SK-N-SH (cell line): ENCODE data around the gene PCSK2. TPM values are rescaled to one million over a fixed set of nuclear protein-coding genes. Genes with fewer than 3 reads are reported as not detected.

ENCODE experiments used
- CTCF ChIA-PET: fragments of 300-600, 350-600 bp; formaldehyde crosslinking; extraction: SDS; loops from one replicate; lab custom pipeline; 2021; lab: Yijun Ruan, JAX
- POLR2A ChIA-PET: fragments of 350-600 bp; sonication (Branson Sonifier 250); formaldehyde crosslinking; extraction: SDS; loops from one replicate; lab custom pipeline; 2020; ENCODE audit warnings: antibody characterized with exemption, inconsistent platforms; lab: Yijun Ruan, JAX
- DNase-seq: peaks from one replicate; pipeline ENCODE4 v3.0.0; 2012
- H2AFZ ChIP-seq: fragments of 200-600 bp; sonication (generic); 2 replicates; pipeline ENCODE4 v1.8.1; 2016; ENCODE audit warnings: antibody characterized with exemption, mild to moderate bottlenecking, low read depth
- H3F3A ChIP-seq: fragments of 200-600 bp; sonication (generic); replicated peaks from 2 replicates; pipeline ENCODE3; 2016; ENCODE audit warnings: antibody characterized with exemption, mild to moderate bottlenecking; ENCODE audit not compliant: insufficient read depth
- H3K27ac ChIP-seq, 2 experiments: fragments of 200-500 bp in 1 of 2; fragments of 200-600 bp in 1 of 2; sonication (Bioruptor generic) in 1 of 2; sonication (generic), shearing (Covaris generic) in 1 of 2; 2 replicates each; pipeline versions ENCODE4 v1.5.1 to v1.6.1; 2014 to 2016; ENCODE audit warnings: low read depth in 2 of 2, inconsistent platforms in 1 of 2, low read length in 1 of 2, mild to moderate bottlenecking in 1 of 2, mixed read lengths in 1 of 2
- H3K27me3 ChIP-seq: fragments of 200-600 bp; sonication (generic), shearing (Covaris generic); 2 replicates; pipeline ENCODE4 v1.6.1; 2016; ENCODE audit warnings: mixed run types; ENCODE audit not compliant: insufficient read depth
- H3K36me3 ChIP-seq, 2 experiments: fragments of 200-500 bp in 1 of 2; fragments of 200-600 bp in 1 of 2; sonication (Bioruptor generic) in 1 of 2; sonication (generic) in 1 of 2; replicated peaks in 1 of 2; 2 replicates each; pipeline versions ENCODE3 to v1.5.1; 2014 to 2016; ENCODE audit warnings: low read length in 1 of 2, mild to moderate bottlenecking in 1 of 2; ENCODE audit not compliant: insufficient read depth in 2 of 2, control insufficient read depth in 1 of 2
- H3K4me1 ChIP-seq, 2 experiments: fragments of 200-500 bp in 1 of 2; fragments of 200-600 bp in 1 of 2; sonication (Bioruptor generic) in 1 of 2; sonication (generic), shearing (Covaris generic) in 1 of 2; 2 replicates each; pipeline versions ENCODE4 v1.5.1 to v1.6.1; 2014 to 2016; ENCODE audit warnings: low read depth in 1 of 2, low read length in 1 of 2, mixed run types in 1 of 2; ENCODE audit not compliant: insufficient read depth in 2 of 2, control insufficient read depth in 1 of 2
- H3K4me2 ChIP-seq: fragments of 200-600 bp; sonication (generic), shearing (Covaris generic); 2 replicates; pipeline ENCODE4 v1.6.1; 2017; ENCODE audit warnings: mixed run types
- H3K4me3 ChIP-seq, 2 experiments: fragments of 200-500 bp in 1 of 2; fragments of 200-600 bp in 1 of 2; sonication (Bioruptor generic) in 1 of 2; sonication (generic), shearing (Covaris generic) in 1 of 2; 2 replicates each; pipeline versions ENCODE4 v1.5.1 to v1.8.1; 2014 to 2016; ENCODE audit warnings: low read depth in 2 of 2, inconsistent platforms in 1 of 2, low read length in 1 of 2, mild to moderate bottlenecking in 1 of 2, mixed read lengths in 1 of 2, moderate library complexity in 1 of 2
- H3K79me2 ChIP-seq: fragments of 200-600 bp; sonication (generic); 2 replicates; pipeline ENCODE4 v1.8.1; 2017; ENCODE audit warnings: mild to moderate bottlenecking; ENCODE audit not compliant: insufficient read depth
- H3K9ac ChIP-seq: fragments of 200-600 bp; sonication (generic); 2 replicates; pipeline ENCODE4 v1.6.1; 2017; ENCODE audit warnings: mixed run types
- H3K9me2 ChIP-seq: fragments of 200-600 bp; sonication (generic); 2 replicates; pipeline ENCODE4 v1.6.1; 2017; ENCODE audit warnings: mixed run types
- H3K9me3 ChIP-seq: fragments of 200-600 bp; sonication (generic); 2 replicates; pipeline ENCODE4 v1.6.1; 2017; ENCODE audit warnings: mixed run types, mild to moderate bottlenecking, moderate library complexity
- H4K20me1 ChIP-seq: fragments of 200-600 bp; sonication (generic); 2 replicates; pipeline ENCODE4 v1.6.1; 2017; ENCODE audit warnings: mild to moderate bottlenecking, mixed run types; ENCODE audit not compliant: insufficient read depth
- FOSL2 ChIP-seq: IDR thresholded peaks from 2 replicates; pipeline ENCODE4 v1.4.0; 2012; ENCODE audit warnings: low read depth, mild to moderate bottlenecking, moderate library complexity, borderline replicate concordance
- FOXJ3 ChIP-seq: sonication (generic); formaldehyde crosslinking; IDR thresholded peaks from 2 replicates; pipeline ENCODE4 v1.5.1; 2020; ENCODE audit warnings: mild to moderate bottlenecking, missing genetic modification reagents
- GABPA ChIP-seq: IDR thresholded peaks from 2 replicates; pipeline ENCODE4 v1.4.0; 2012; ENCODE audit warnings: low read depth, mild to moderate bottlenecking
- JUND ChIP-seq: IDR thresholded peaks from 2 replicates; pipeline ENCODE4 v1.4.0; 2012
- NFIC ChIP-seq: IDR thresholded peaks from 2 replicates; pipeline ENCODE4 v1.4.0; 2012; ENCODE audit warnings: borderline replicate concordance
- RAD21 ChIP-seq: IDR thresholded peaks from 2 replicates; pipeline ENCODE4 v1.6.1; 2012; ENCODE audit warnings: mild to moderate bottlenecking, low read length
- RFX5 ChIP-seq: IDR thresholded peaks from 2 replicates; pipeline ENCODE4 v1.6.1; 2012; ENCODE audit warnings: mild to moderate bottlenecking, improper control_type of control experiment, low read length
- SMC3 ChIP-seq: IDR thresholded peaks from 2 replicates; pipeline ENCODE4 v1.6.1; 2012; ENCODE audit warnings: low read depth, low read length, improper control_type of control experiment
- TAF1 ChIP-seq: IDR thresholded peaks from 2 replicates; pipeline ENCODE4 v1.6.1; 2012; ENCODE audit warnings: low read depth, mild to moderate bottlenecking, low read length, moderate library complexity, borderline replicate concordance
- whole genome bisulfite sequencing: methylation state at CpG from one replicate; pipeline ENCODE4 v1.1.6; 2017; ENCODE audit warnings: low lambda C conversion rate; 5-methylcytosine and 5-hydroxymethylcytosine counted together
- polyA plus RNA-seq, 3 experiments: library from polyadenylated mRNA; depleted of rRNA; stranded (reverse); fragments of >200 nt; gene quantifications; 2 replicates each; pipeline ENCODE4 v1.2.3, GENCODE V29; 2012
- TF ChIP-seq, protein P1 (sequence below): fragments of 150-350 bp; IDR thresholded peaks from 2 replicates; pipeline ENCODE4 v1.6.1; 2016; ENCODE audit warnings: mild to moderate bottlenecking, low read depth, low read length
- TF ChIP-seq, protein P2 (sequence below): IDR thresholded peaks from 2 replicates; pipeline ENCODE4; 2012

Gene PCSK2
- polyA plus RNA-seq, 1 of the 3 experiments (the other 2 are of a cell fraction), result not detected

DNA sequence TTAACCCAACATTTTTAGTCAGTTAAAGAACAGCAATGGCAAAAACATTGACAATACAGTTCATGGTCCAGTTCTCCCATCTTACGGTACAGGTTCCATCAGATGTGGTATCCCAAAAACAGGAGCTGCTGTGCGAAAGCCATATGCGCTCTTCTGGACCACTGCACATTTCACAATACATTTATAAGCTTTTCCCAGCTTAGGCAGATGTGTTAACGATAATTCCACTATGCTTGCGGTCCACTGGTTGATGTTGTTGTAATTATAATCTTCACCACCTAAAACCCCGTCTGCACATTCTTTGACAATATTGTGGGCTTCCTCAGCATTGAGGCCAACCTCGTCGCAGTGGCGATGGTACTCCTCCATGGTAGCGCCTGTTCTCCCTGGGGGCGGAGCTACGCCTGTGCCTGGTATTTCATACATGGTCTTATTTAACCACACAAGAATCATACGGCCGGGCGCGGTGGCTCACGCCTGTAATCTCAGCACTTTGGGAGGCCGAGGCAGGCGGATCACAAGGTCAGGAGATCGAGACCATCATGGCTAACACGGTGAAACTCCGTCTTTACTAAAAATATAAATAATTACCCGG is 252.3 kb downstream of the PCSK2 start:
- 83% methylated on average over 23 of the region's 23 CpGs for WGBS
- H3F3A ChIP-seq, result no peaks in the 10 kb centered on the region
- no peaks in the 10 kb centered on the region for H4K20me1 ChIP-seq
- H3K9me3 ChIP-seq, result no peaks in the 10 kb centered on the region
- no peak overlapping the region for H3K4me2 ChIP-seq
- H3K4me3 ChIP-seq, result no peak overlapping the region
- no peaks in the 10 kb centered on the region for H3K9me2 ChIP-seq
- H3K9ac ChIP-seq, result no peak overlapping the region
- H2AFZ ChIP-seq, result no peak overlapping the region
- H3K36me3 ChIP-seq, result no peaks in the 10 kb centered on the region
- H3K27ac ChIP-seq, result no peak overlapping the region
- H3K4me1 ChIP-seq, result peaks cover 0 to 1% of the 10 kb centered on the region in 2 experiments; a peak in 2 of 4 replicates
- TF ChIP-seq GABPA, result no peak
- TF ChIP-seq, protein P1, sequence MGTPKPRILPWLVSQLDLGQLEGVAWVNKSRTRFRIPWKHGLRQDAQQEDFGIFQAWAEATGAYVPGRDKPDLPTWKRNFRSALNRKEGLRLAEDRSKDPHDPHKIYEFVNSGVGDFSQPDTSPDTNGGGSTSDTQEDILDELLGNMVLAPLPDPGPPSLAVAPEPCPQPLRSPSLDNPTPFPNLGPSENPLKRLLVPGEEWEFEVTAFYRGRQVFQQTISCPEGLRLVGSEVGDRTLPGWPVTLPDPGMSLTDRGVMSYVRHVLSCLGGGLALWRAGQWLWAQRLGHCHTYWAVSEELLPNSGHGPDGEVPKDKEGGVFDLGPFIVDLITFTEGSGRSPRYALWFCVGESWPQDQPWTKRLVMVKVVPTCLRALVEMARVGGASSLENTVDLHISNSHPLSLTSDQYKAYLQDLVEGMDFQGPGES, result no peak
- TF ChIP-seq NFIC, result no peak
- no peak for TF ChIP-seq TAF1
- no peak for TF ChIP-seq RFX5
- no peak for TF ChIP-seq FOSL2
- TF ChIP-seq, protein P2, sequence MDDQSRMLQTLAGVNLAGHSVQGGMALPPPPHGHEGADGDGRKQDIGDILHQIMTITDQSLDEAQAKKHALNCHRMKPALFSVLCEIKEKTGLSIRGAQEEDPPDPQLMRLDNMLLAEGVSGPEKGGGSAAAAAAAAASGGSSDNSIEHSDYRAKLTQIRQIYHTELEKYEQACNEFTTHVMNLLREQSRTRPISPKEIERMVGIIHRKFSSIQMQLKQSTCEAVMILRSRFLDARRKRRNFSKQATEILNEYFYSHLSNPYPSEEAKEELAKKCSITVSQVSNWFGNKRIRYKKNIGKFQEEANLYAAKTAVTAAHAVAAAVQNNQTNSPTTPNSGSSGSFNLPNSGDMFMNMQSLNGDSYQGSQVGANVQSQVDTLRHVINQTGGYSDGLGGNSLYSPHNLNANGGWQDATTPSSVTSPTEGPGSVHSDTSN, result no peak
- no peak for TF ChIP-seq SMC3
- no peak for TF ChIP-seq JUND
- no peak for TF ChIP-seq FOXJ3 (CRISPR knock-in tag)
- ChIA-PET POLR2A (no interaction called here), CTCF (interaction anchor here (1.8 to 2.0 kb wide), 2 partner anchors 10 to 25 kb away, joined by 6 read pairs; no protein-coding TSS in a partner anchor)
- H3K79me2 ChIP-seq, result no peaks in the 10 kb centered on the region
- no peak for DNase-seq
- H3K27me3 ChIP-seq, result no peaks in the 10 kb centered on the region; the same call in 1 of the 2 replicates

DNA sequence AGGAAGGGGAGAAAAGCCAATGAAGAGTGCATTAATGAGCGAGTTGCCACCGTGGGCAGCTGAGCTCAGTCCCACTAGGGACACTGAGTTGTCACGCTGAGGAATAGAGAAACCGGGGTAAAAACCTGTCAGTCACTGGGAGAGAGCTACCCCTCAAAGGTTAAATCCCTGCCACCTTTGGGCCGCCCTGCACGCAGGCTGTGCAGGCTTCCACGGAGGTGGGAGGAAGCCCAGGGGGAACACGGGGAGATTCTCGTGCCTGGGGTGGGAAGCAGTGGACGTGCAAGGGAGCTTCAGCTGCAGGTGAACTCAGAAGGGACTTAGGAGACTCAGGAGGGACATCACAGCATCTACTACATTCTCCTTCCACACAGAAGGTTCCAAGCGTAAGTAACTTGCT is 253.9 kb downstream of the PCSK2 start:
- Histone ChIP-seq H3K79me2 (no peaks in the 10 kb centered on the region), H3K4me3 (no peak overlapping the region), H3F3A (no peaks in the 10 kb centered on the region), H3K27ac (no peak overlapping the region), H3K4me1 (no peaks in the 10 kb centered on the region; a peak in 1 of 4 replicates), H2AFZ (no peak overlapping the region), H3K4me2 (no peak overlapping the region), H3K9me2 (no peaks in the 10 kb centered on the region), H4K20me1 (no peaks in the 10 kb centered on the region), H3K9me3 (no peaks in the 10 kb centered on the region), H3K9ac (no peak overlapping the region), H3K27me3 (no peaks in the 10 kb centered on the region; the same call in 1 of the 2 replicates), H3K36me3 (no peaks in the 10 kb centered on the region)
- ChIA-PET POLR2A (no interaction called here), CTCF (interaction anchor here (1.2 kb wide), 1 partner anchor 49 kb away, joined by 4 read pairs; no protein-coding TSS in a partner anchor)
- DNase-seq, result no peak
- no peak for TF ChIP-seq TAF1
- TF ChIP-seq RAD21, result no peak
- WGBS, result 40% methylated on average over 11 of the region's 11 CpGs
